HG03108 (cell line): Measurements from ENCODE around the gene PPARA.
A peak's percentile ranks its signal among the peaks of the same experiment; 100 is the strongest.

Experiments
- ATAC-seq: cut with Tn5 transposase; IDR thresholded peaks from one replicate; pipeline ENCODE4 v1.9.1; 2021; ENCODE audit warnings: moderate library complexity; ENCODE audit not compliant: unreplicated experiment

Gene PPARA

GRCh38 chr22:46150034-46150654 is at the start of gene PPARA:
Gene PPARA (plus strand): TSS chr22:46150526. CDS start chr22:46198384, 47,858 bp downstream.
- ATAC-seq = peak; percentile 63

GRCh38 chr22:46102159-46102558 is 48.2 kb upstream of the PPARA start:
- ATAC-seq = no peak

- no peak for ATAC-seq
Observed at GRCh38 chr22:46102752-46103151, 47.6 kb upstream of the PPARA start.

GRCh38 chr22:46103181-46103580 is 47.1 kb upstream of the PPARA start:
- ATAC-seq = no peak

- no peak for ATAC-seq
Observed at GRCh38 chr22:46103664-46104063, 46.7 kb upstream of the PPARA start.

- ATAC-seq = no peak
Observed at GRCh38 chr22:46104170-46104880, 46.0 kb upstream of the PPARA start.

- no peak for ATAC-seq
Observed at GRCh38 chr22:46104881-46105493, 45.3 kb upstream of the PPARA start.

- ATAC-seq = no peak
Observed at GRCh38 chr22:46105494-46106278, 44.6 kb upstream of the PPARA start.

- no peak for ATAC-seq
Observed at GRCh38 chr22:46106279-46107022, 43.9 kb upstream of the PPARA start.

- no peak for ATAC-seq
Observed at GRCh38 chr22:46107089-46107664, 43.1 kb upstream of the PPARA start.

- no peak for ATAC-seq
Observed at GRCh38 chr22:46107753-46108563, 42.4 kb upstream of the PPARA start.

GRCh38 chr22:46108564-46109473 is 41.5 kb upstream of the PPARA start:
- no peak for ATAC-seq

GRCh38 chr22:46109474-46110003 is 40.8 kb upstream of the PPARA start:
- ATAC-seq = no peak

- no peak for ATAC-seq
Observed at GRCh38 chr22:46110215-46110614, 40.1 kb upstream of the PPARA start.

- no peak for ATAC-seq
Observed at GRCh38 chr22:46111645-46112306, 38.5 kb upstream of the PPARA start.

GRCh38 chr22:46112405-46112804 is 37.9 kb upstream of the PPARA start:
- ATAC-seq = no peak

GRCh38 chr22:46113110-46113909 is 37.0 kb upstream of the PPARA start:
- no peak for ATAC-seq
